Endodermal cell (in vitro differentiated cells): Measurements from ENCODE around the gene DLX6. TPM values are rescaled to one million over a fixed set of nuclear protein-coding genes. Genes with fewer than 3 reads are reported as not detected.

Source experiments
- DNase-seq: peaks from one replicate; pipeline ENCODE4 v3.0.0-alpha.2; 2017
- H3K27ac ChIP-seq: 2 replicates; pipeline ENCODE4 v1.5.1; 2013; ENCODE audit warnings: mild to moderate bottlenecking, low read depth, low read length, moderate library complexity
- H3K27me3 ChIP-seq: 2 replicates; pipeline ENCODE4 v1.6.1; 2013; ENCODE audit warnings: mild to moderate bottlenecking, low read length, moderate library complexity; ENCODE audit not compliant: insufficient read depth, control insufficient read depth, poor library complexity, severe bottlenecking
- H3K36me3 ChIP-seq: 2 replicates; pipeline ENCODE4 v1.7.0; 2013; ENCODE audit warnings: mild to moderate bottlenecking, low read length, moderate library complexity; ENCODE audit not compliant: control insufficient read depth, insufficient read depth
- H3K4me1 ChIP-seq: one replicate; pipeline ENCODE4 v1.7.0; 2013; ENCODE audit warnings: low read length; ENCODE audit not compliant: control insufficient read depth, insufficient read depth
- H3K4me3 ChIP-seq: 2 replicates; pipeline ENCODE4 v1.5.1; 2013; ENCODE audit warnings: mild to moderate bottlenecking, low read length, moderate library complexity
- H3K9ac ChIP-seq: 2 replicates; pipeline ENCODE4 v1.6.1; 2013; ENCODE audit warnings: mild to moderate bottlenecking, low read length, moderate library complexity; ENCODE audit not compliant: poor library complexity, severe bottlenecking; ENCODE audit errors: extremely low read depth
- H3K9me3 ChIP-seq: 2 replicates; pipeline ENCODE4 v1.6.1; 2013; ENCODE audit warnings: mild to moderate bottlenecking, low read length, moderate library complexity; ENCODE audit not compliant: control insufficient read depth
- H3K27ac Mint-ChIP-seq: 2 replicates; pipeline ENCODE4 v1.8.0; 2020; ENCODE audit warnings: mixed read lengths
- H3K27me3 Mint-ChIP-seq: 2 replicates; pipeline ENCODE4 v1.8.0; 2021; ENCODE audit warnings: mild to moderate bottlenecking, mixed read lengths; ENCODE audit not compliant: insufficient read depth
- H3K36me3 Mint-ChIP-seq: 2 replicates; pipeline ENCODE4 v1.8.0; 2020; ENCODE audit warnings: low read depth, mixed read lengths
- H3K4me1 Mint-ChIP-seq: 2 replicates; pipeline ENCODE4 v1.8.0; 2020; ENCODE audit warnings: mixed read lengths
- H3K4me3 Mint-ChIP-seq: 2 replicates; pipeline ENCODE4 v1.8.0; 2020; ENCODE audit warnings: mild to moderate bottlenecking, moderate library complexity, mixed read lengths
- H3K9me3 Mint-ChIP-seq: 2 replicates; pipeline ENCODE4 v1.8.0; 2020; ENCODE audit warnings: mild to moderate bottlenecking, mixed read lengths
- CTCF ChIP-seq: fragments of 200-600 bp; sonication (generic); conservative IDR thresholded peaks from 2 replicates; pipeline ENCODE4 v1.5.0; 2021; ENCODE audit warnings: antibody characterized with exemption, mild to moderate bottlenecking
- WGBS, 2 experiments: methylation state at CpG; one replicate each; pipeline versions ENCODE4 v1.1.5 to v1.1.7; 2013; ENCODE audit warnings: missing lambda C conversion rate in 2 of 2, mixed read lengths in 1 of 2; ENCODE audit not compliant: insufficient coverage in 1 of 2, insufficient read length in 1 of 2; 5-methylcytosine and 5-hydroxymethylcytosine counted together
- total RNA-seq, 2 donors: library from RNA; stranded (reverse); fragmentation: NEBNext Ultra II Directional in 1 of 2; extraction: Animal tissue kit (Norgen Biotek cat#: 25700) in 1 of 2; gene quantifications; 2 replicates in 1 of 2; 3 replicates in 1 of 2; pipeline ENCODE4 v1.2.1, GENCODE V29; 2021

The DLX6 gene
- total RNA-seq, 2 donors from 2014 or later, result not detected

- Mint-ChIP-seq H3K4me1 (no peaks in the 10 kb centered on the region), H3K36me3 (no peaks in the 10 kb centered on the region), H3K4me3 (no peak overlapping the region), H3K27me3 (peaks cover 24% of the 10 kb centered on the region), H3K9me3 (no peaks in the 10 kb centered on the region), H3K27ac (no peak overlapping the region)
- WGBS, 2 experiments, result 75 to 80% methylated on average over 1 to 2 of the region's 2 CpGs
- H3K27me3 ChIP-seq, result peaks cover 31% of the 10 kb centered on the region
- no peaks in the 10 kb centered on the region for H3K36me3 ChIP-seq
- no peaks in the 10 kb centered on the region for H3K9me3 ChIP-seq
- no peak overlapping the region for H3K4me3 ChIP-seq
- no peak for TF ChIP-seq CTCF
- DNase-seq, result no peak
- no peak overlapping the region for H3K9ac ChIP-seq
- H3K27ac ChIP-seq, result no peak overlapping the region
- H3K4me1 ChIP-seq, result no peaks in the 10 kb centered on the region
Observed at GRCh38 chr7:97043281-97043680, 37.9 kb downstream of the DLX6 start.

Other genes starting within 250 kb of the DLX6 start
- not detected for gene DLX5, start 19.3 kb downstream of the DLX6 start, total RNA-seq
- gene SDHAF3, start 112.1 kb downstream of the DLX6 start, total RNA-seq, result 10 to 100 TPM; 20.2 to 22.4 TPM